HPDE6-E6E7 (cell line): Measurements from ENCODE around the gene CLCC1.
"Not testable (repeated sequence)": the region's sequence is repeated elsewhere in the genome, so short reads cannot be mapped to it uniquely, and the experiment has no call there.

Source experiments
- DNase-seq: peaks from one replicate; pipeline ENCODE4 v3.0.0; 2011; ENCODE audit warnings: missing footprints; ENCODE audit errors: extremely low spot score

The CLCC1 gene

DNA sequence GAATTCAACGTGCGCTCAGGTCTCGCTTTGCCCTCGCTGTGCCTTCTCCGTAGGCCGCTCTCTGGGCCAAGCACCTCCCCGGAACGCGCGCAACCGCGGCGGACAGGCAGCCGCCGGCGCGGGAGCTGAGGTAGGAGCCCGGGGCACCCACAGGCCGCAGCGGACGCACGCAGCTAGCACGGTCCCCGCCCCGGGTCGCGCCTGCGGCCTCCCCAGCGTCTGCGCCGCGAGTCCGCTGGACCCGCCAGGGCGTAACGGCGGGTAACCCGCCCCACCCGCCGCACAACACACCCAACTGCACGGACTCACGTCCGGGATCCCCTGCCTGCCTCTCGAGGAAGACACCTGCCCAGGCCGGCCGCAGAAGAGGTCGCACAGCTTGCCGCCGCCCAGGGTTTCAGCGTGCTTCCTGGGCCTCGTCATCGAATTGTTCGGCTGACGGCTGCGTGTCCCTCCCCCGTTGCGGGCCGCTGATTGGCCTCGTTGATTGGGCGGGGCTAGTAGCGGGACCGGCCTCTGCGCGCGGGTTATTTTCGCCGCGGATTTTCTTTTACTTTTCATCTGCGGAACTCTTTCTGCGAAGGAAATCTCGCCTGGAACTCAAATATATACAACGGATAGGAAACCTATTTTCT lies at the start of gene CLCC1:
TSS of gene CLCC1 (minus strand) at position 433 of the 635 bp plus-strand sequence. CDS start 13,047 bp downstream, outside the sequence.
- DNase-seq = peak; percentile 94

DNA sequence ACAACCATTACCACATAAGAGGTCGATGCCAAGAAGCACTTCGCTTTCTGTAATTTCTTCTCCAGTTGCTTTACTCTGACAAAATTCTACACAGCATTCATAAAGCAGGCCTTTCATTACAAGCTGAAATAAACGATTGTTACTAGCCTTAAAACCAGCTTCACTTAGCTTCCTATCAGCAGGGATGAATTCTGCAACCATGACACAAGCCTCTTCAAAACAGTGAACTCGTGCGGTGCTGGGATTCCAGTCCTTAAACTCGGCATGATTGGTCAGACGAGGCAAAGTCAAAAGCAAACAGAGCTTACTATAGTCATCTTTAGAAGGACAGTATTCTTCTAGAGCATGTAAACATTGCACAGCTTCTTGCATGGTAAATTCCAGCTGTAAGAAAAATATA lies 48.1 kb upstream of the CLCC1 start:
- DNase-seq = no peak

- not testable (repeated sequence) for DNase-seq
These were observed 33.3 kb upstream of the CLCC1 start for GRCh38 chr1:108996622-108997021.

DNA sequence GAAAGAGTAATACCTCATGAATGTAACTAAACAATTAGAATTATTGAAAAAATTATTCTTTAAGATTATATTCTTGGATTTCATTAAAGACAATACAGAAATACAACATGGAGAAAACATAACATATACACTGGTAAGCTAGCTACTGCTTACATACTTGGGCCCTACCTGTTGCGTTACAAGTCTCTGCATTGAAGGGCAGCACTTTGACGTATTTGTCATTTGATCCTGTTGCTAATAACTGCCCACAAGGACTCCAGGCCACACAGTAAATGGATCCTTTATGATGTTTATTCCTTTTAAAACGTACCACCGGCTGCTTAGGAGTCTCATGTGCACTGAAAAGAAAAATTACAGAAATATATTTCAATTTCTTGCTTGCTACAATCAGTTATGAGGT lies 19.8 kb upstream of the CLCC1 start:
- DNase-seq = no peak

GRCh38 chr1:108976658-108977057 lies 13.4 kb upstream of the CLCC1 start:
- no peak for DNase-seq

GRCh38 chr1:108972951-108973350 lies 9.7 kb upstream of the CLCC1 start:
- no peak for DNase-seq

GRCh38 chr1:108969346-108969745 lies 6.1 kb upstream of the CLCC1 start:
- DNase-seq = no peak

- no peak for DNase-seq
These were observed 618 bp downstream of the CLCC1 start for GRCh38 chr1:108962681-108963051.

- no peak for DNase-seq
These were observed 1.4 kb downstream of the CLCC1 start for GRCh38 chr1:108961752-108962486.

DNA sequence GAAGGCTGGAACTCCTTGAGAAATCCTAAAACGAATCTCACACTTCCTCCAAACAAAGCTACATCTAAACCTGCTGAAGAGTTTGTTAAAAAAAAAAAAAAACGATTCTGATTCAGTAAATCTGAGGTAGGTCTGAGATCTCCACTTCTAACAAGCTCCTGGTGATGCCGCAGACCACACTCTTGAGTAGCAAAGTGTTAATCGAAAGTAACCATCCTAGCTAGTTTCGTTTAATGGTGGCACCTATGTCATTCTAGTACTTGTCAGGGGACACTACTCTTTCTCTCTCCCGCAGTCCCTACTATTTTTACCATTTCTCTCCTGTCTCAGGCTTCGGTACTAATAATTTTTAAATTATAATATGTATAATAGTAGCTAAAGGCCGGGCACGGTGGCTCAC lies 2.1 kb downstream of the CLCC1 start:
- no peak for DNase-seq

DNA sequence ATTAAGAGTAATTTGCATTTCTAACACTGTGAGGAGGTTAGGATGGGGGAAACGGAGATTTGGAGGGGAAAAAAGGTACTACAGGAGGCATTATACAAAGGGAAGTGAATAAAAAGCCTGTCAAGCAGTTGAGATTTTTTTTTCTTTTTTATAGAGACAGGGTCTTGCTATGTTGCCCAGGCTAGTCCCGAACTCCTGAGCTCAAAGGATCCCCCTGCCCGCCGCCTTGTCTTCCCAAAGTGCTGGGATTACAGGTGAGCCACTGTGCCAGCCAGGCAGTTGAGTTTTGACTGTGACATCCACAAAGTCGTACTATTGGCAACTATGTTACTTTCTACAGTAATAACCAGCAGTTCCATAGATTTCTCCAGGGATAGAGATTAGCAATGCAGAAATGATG lies 2.6 kb downstream of the CLCC1 start:
- DNase-seq = no peak

DNA sequence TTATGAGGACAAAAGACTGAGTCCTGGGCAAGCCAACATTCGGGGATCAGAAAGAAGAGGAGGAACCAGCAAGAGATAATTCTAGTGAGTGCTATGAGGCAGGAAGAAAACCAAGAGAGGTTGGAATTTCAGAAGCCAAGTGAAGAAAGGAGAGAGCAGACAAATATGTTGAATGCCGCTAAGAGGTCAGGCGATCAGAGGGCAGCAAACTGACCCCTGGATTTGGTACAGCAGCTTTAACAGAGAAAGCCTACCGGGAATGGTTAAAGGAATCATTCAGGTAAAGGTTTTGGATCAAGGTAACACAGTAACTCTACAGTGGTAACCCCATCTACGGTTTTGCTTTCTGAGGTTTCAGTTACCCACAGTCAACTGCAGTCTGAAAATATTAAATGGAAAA lies 5.4 kb downstream of the CLCC1 start:
- DNase-seq = no peak

DNA sequence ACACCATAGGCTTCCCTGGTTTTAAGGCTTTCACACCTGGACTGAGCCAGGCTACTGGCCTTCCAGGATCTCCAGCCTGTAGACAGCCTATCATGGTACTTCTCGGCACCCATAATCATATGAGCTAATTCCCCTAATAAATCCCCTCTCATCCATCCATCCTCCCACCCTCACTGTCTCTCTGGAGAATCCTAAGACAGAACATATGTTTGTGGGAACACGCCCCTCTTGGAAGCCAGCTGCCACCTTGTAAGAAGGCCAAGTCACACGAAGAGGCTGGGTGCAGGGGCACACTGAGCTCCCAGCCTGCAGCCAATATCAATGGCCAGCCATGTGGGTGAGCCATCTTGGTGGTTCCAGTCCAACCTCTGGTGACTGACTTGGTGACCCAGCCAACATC lies 7.4 kb downstream of the CLCC1 start:
- DNase-seq = no peak

DNA sequence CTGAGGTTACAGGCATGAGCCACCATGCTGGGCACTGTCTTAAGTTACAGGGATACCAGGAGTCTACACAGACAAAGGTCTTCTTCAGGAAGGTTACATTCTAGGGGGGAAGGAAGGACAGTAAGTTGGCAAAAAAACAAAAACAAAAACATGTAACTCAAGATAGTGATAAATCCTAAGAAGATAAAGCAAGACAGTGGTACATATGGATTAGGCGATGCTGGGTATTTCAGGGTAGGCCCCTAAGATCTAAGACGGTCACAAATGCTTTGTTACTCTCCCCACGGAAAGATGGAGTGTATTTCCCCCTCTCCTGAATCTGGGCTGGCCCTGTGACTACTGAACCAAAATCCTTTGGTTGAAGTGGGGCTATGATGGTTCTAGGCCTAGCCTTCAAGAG lies 8.2 kb downstream of the CLCC1 start:
- DNase-seq = no peak

GRCh38 chr1:108953452-108953851 lies 9.8 kb downstream of the CLCC1 start:
- no peak for DNase-seq

GRCh38 chr1:108951242-108951641 lies 12.0 kb downstream of the CLCC1 start:
- DNase-seq = no peak

DNA sequence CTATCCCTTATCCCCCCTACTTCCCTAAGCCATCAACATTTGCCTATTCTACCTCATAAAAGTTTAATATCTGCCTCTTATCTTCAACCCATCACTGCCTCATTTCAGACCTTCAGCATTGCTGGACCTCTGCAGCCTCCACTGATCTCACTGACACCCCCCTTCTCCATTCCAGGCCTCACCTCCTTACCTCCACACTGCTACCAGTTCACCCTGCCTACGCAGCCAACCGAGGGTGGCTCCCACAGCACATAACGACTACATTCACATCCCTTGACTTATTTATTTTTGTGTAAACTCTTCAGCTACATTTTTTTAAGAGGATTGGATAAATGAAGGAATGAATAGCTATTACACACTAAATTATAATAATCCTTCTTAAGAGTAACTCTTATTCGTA lies 14.2 kb downstream of the CLCC1 start:
- DNase-seq = no peak

- no peak for DNase-seq
These were observed 15.3 kb downstream of the CLCC1 start for GRCh38 chr1:108947871-108948525.

- no peak for DNase-seq
These were observed 27.1 kb downstream of the CLCC1 start for GRCh38 chr1:108936170-108936569.

DNA sequence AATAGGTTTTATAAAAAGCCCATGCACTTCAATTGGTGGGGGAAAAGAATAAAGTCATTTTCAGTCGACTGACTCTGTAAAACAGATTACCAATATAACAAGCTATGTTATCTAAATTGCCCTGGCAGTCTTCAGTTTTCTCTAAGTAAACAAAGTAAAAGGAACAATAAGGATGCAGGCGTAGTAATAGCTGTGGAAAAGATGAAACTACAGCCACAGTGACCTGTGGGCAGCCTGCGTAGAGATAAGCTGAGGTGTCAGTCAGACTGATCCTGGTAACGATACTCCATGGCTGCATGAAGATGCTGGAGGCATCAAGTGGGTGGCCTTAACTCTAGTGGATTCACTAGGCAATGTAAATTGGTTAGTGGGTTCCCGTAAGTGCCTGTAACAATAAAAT lies 29.3 kb downstream of the CLCC1 start:
- DNase-seq = no peak

GRCh38 chr1:108927565-108927964 lies 35.7 kb downstream of the CLCC1 start:
- not testable (repeated sequence) for DNase-seq

GRCh38 chr1:108925920-108926319 lies 37.4 kb downstream of the CLCC1 start:
- no peak for DNase-seq

- DNase-seq = no peak
These were observed 46.5 kb downstream of the CLCC1 start for GRCh38 chr1:108916788-108917187.
